ENCODE measurements around the gene SYTL1. TPM values are rescaled to one million over a fixed set of nuclear protein-coding genes. Genes with fewer than 3 reads are reported as not detected.
A peak's percentile ranks its signal among the peaks of the same experiment; 100 is the strongest.

SYTL1 gene
- total and polyA plus RNA-seq, 9 donors, result 0.15 to 20.9 (median 2.6) TPM

DNA sequence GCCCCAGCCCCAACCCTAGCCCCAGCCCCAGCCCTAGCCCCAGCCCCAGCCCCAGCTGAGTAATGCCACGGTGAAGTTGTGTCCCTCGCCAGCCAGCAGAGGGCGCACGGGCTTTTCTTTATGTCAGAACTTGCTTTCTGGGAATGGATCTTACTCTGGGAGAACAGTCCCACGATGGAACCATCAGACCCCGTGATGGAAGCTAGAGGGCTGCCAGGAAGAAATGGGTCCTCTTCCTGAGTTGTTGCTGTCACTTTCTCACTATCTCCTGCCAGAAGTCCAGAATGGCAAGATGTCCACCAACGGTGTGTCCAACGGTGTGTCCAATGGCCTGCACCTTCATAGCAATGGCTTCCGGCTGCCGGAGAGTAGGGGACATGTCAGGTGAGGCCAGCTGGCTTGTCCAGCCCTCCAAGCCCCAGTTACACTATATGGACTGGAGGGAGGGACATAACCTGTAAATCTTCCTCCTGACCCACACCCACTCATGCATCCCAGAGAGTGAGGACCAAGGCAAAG, 45.0 kb upstream of the SYTL1 start:
- 36 to 39% (median 38%) methylated on average over 10 of the region's 10 CpGs for WGBS, 3 donors
- peak; percentile 66 to 83 (median 76) for DNase-seq
- H3K27ac ChIP-seq, result no peak overlapping the region
- intact Hi-C loops (cut with DNase I), result loop anchor here in 3 of 4 donors (5.0 to 10.0 kb wide), 4 partner anchors 95 to 365 kb away; partner anchors contain the start of gene GPR3 (in 1 of the 3)
- TF ChIP-seq EP300 (IDR thresholded peaks at IDR 0.05), result no peak
- TF ChIP-seq CTCF (IDR thresholded peaks at IDR 0.05), result peak in 2 of 3 donors; percentile 33 to 50
- H3K4me3 ChIP-seq, result no peak overlapping the region
- no peaks in the 10 kb centered on the region for H3K9me3 ChIP-seq
- H3K4me1 ChIP-seq (ENCODE audit: insufficient read depth), result no peaks in the 10 kb centered on the region
- no peaks in the 10 kb centered on the region for H3K27me3 ChIP-seq
- H3K36me3 ChIP-seq, result no peaks in the 10 kb centered on the region

DNA sequence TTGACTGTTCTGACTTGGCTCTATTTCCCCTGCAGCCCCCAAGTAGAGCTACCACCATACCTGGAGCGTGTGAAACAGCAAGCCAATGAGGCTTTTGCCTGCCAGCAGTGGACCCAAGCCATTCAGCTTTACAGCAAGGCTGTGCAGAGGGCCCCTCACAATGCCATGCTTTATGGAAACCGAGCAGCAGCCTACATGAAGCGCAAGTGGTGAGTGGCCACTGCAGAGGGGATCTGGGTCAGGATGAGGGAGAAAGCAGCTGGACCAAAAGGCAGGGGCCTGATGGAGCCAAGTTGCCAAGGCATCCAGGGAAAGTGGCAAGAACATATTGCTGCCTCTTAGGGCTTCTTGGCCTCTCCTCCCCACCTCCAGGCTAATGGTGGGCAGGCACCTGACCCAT, 43.9 kb upstream of the SYTL1 start:
- H3K27ac ChIP-seq, result peak overlapping the region in 1 of 2 donors; percentile 8
- 95 to 98% (median 97%) methylated on average over 3 of the region's 3 CpGs for WGBS, 3 donors

GRCh38 chr1:27298632-27299384, 43.0 kb upstream of the SYTL1 start:
- no peaks in the 10 kb centered on the region for H3K36me3 ChIP-seq
- WGBS, 3 donors, result 52 to 76% (median 53%) methylated on average over 7 to 8 of the region's 8 CpGs

More for the DNA sequence above, 43.9 kb upstream of the SYTL1 start:
- Histone ChIP-seq H3K4me1 (ENCODE audit: insufficient read depth) (no peaks in the 10 kb centered on the region), H3K27me3 (no peaks in the 10 kb centered on the region), H3K36me3 (no peaks in the 10 kb centered on the region), H3K4me3 (no peak overlapping the region), H3K9me3 (no peaks in the 10 kb centered on the region)
- DNase-seq, result no peak
- TF ChIP-seq EP300 (IDR thresholded peaks at IDR 0.05), result no peak
- TF ChIP-seq POLR2A (IDR thresholded peaks at IDR 0.05), result no peak
- TF ChIP-seq CTCF (IDR thresholded peaks at IDR 0.05), result no peak
- intact Hi-C loops (cut with DNase I), result loop anchor here in 3 of 4 donors (2.0 to 10.0 kb wide), 5 partner anchors 94 to 364 kb away; partner anchors contain the start of gene GPR3 (in 1 of the 3)

More at GRCh38 chr1:27298632-27299384, 43.0 kb upstream of the SYTL1 start:
- intact Hi-C loops (cut with DNase I), result loop anchor here in 3 of 4 donors (2.0 to 10.0 kb wide), 5 partner anchors 93 to 363 kb away; partner anchors contain the start of gene GPR3 (in 1 of the 3)
- TF ChIP-seq POLR2A (IDR thresholded peaks at IDR 0.05), result no peak
- TF ChIP-seq EP300 (IDR thresholded peaks at IDR 0.05), result no peak
- no peak for TF ChIP-seq CTCF (IDR thresholded peaks at IDR 0.05)
- DNase-seq, result peak in 1 of 5 donors; percentile 8
- Histone ChIP-seq H3K4me1 (ENCODE audit: insufficient read depth) (no peaks in the 10 kb centered on the region), H3K27ac (peak overlapping the region; percentile 48 to 73), H3K27me3 (no peaks in the 10 kb centered on the region), H3K4me3 (no peak overlapping the region), H3K9me3 (no peaks in the 10 kb centered on the region)

Measured in ovary (tissue), 9 donors.